Colonic mucosa (tissue), 4 donors: ENCODE data around the gene FAM210B. TPM values are rescaled to one million over a fixed set of nuclear protein-coding genes. Genes with fewer than 3 reads are reported as not detected.

Experiments used
- DNase-seq: peaks from one replicate; pipeline ENCODE4 v3.0.0-alpha.2; 2020
- H3K27ac ChIP-seq: fragments of 200-600 bp; one replicate; pipeline ENCODE4 v1.8.0; 2021
- H3K27me3 ChIP-seq: fragments of 200-600 bp; one replicate; pipeline ENCODE4 v1.8.0; 2021
- H3K36me3 ChIP-seq: fragments of 200-600 bp; one replicate; pipeline ENCODE4 v1.8.0; 2021
- H3K4me1 ChIP-seq: fragments of 200-600 bp; one replicate; pipeline ENCODE4 v1.8.0; 2021; ENCODE audit warnings: mild to moderate bottlenecking
- H3K4me3 ChIP-seq: fragments of 200-600 bp; one replicate; pipeline ENCODE4 v1.8.0; 2021
- H3K9ac ChIP-seq, 2 donors: one replicate each; pipeline ENCODE4 v1.7.0; 2013; ENCODE audit warnings: control low read depth in 2 of 2, low read depth in 2 of 2, low read length in 2 of 2
- H3K9me3 ChIP-seq: fragments of 200-600 bp; one replicate; pipeline ENCODE4 v1.8.0; 2021
- intact Hi-C: fragments of 100-400 bp; cut with DNase I; formaldehyde crosslinking; loops from one replicate; pipeline ENCODE4 v1.14.1; 2022
- total RNA-seq, 2 donors: library from RNA; stranded (reverse); fragmentation: NEBNext Ultra II Directional in 1 of 2; extraction: Animal tissue kit (Norgen Biotek cat#: 25700) in 1 of 2; gene quantifications; one replicate each; pipeline ENCODE4 v1.2.1, GENCODE V29; 2021
- TF ChIP-seq, protein P1 (sequence below): fragments of 200-600 bp; IDR thresholded peaks from one replicate; pipeline ENCODE4 v1.8.0; 2022; ENCODE audit warnings: antibody characterized with exemption, mild to moderate bottlenecking
- donor health status: healthy.
- donor health status: DM: no; HTN: no; CAD: no.
- donor health status: DM: no; HTN: no; CAD: no.

FAM210B gene
- total RNA-seq, 2 donors from 2014 or later: 18.2 to 35.2 TPM

DNA sequence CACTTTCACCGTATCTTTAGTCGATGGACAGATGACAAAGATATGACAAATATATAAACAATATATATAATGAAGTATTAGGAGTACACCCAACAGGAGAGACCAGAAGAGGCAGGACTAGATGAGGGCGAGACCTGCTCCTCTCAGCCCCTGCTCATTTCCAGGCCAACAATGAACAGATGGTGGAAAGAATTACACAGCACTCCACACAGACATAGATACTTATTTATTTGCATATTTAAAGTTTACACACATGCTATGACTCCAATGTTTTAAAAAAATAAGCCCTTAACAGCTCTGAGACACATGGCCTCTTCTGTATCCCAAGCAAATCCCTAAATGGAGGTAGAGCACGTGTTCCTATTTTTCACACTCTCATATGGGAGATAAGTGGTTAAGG, 10.4 kb downstream of the FAM210B start:
- Histone ChIP-seq H3K27me3 (no peaks in the 10 kb centered on the region), H3K4me1 (no peaks in the 10 kb centered on the region), H3K4me3 (no peak overlapping the region), H3K9ac (no peak overlapping the region), H3K27ac (no peak overlapping the region), H3K36me3 (no peaks in the 10 kb centered on the region), H3K9me3 (no peaks in the 10 kb centered on the region)
- no peak for DNase-seq
- TF ChIP-seq, protein P1, sequence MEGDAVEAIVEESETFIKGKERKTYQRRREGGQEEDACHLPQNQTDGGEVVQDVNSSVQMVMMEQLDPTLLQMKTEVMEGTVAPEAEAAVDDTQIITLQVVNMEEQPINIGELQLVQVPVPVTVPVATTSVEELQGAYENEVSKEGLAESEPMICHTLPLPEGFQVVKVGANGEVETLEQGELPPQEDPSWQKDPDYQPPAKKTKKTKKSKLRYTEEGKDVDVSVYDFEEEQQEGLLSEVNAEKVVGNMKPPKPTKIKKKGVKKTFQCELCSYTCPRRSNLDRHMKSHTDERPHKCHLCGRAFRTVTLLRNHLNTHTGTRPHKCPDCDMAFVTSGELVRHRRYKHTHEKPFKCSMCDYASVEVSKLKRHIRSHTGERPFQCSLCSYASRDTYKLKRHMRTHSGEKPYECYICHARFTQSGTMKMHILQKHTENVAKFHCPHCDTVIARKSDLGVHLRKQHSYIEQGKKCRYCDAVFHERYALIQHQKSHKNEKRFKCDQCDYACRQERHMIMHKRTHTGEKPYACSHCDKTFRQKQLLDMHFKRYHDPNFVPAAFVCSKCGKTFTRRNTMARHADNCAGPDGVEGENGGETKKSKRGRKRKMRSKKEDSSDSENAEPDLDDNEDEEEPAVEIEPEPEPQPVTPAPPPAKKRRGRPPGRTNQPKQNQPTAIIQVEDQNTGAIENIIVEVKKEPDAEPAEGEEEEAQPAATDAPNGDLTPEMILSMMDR: no peak
- intact Hi-C loops: no loop called here

DNA sequence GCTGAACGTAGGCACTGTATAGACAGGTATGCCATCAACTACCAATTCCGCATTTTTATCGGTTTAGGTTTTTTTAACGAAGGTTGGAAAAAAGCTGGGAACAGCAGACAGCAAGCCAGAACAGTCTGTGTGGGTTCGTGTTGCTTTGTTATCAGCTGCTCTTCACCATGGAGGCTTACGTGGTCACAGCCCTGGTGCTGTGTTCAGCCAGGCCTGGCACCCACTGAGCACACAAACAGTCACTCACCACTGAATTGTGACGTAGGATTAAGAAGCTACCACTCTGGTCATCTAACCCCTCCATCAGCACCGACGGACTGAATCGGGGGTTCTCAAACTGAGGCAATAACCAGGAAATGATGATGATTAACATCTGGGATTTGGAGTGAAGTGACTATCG, 13.2 kb downstream of the FAM210B start:
- Histone ChIP-seq H3K9ac (no peak overlapping the region), H3K36me3 (no peaks in the 10 kb centered on the region), H3K4me3 (no peak overlapping the region), H3K27ac (no peak overlapping the region), H3K27me3 (no peaks in the 10 kb centered on the region), H3K9me3 (no peaks in the 10 kb centered on the region), H3K4me1 (no peaks in the 10 kb centered on the region)
- intact Hi-C loops: no loop called here
- TF ChIP-seq, protein P1: no peak
- DNase-seq: no peak

DNA sequence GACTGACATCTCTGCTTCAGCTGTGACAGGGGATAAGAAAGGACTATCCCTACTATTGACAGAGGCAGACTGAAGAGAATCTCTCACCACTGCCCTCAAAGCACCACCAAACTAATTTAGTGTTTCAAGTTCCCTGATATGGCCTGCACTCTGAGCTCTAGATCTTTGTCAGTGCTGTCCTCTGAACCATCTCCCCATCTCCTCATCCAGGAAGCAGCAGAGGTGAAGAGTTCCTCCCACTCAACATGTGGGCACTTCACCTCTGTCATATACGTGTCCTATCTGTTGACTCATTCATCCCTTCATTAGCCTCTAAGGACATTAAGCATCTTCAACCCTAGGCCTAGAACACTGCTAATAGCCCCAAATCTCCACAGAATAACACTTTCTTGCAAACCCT, 14.1 kb downstream of the FAM210B start:
- DNase-seq: no peak
- Histone ChIP-seq H3K36me3 (no peaks in the 10 kb centered on the region), H3K4me1 (no peaks in the 10 kb centered on the region), H3K9ac (no peak overlapping the region), H3K9me3 (no peaks in the 10 kb centered on the region), H3K27me3 (no peaks in the 10 kb centered on the region), H3K27ac (no peak overlapping the region), H3K4me3 (no peak overlapping the region)
- intact Hi-C loops: no loop called here
- TF ChIP-seq, protein P1: no peak

DNA sequence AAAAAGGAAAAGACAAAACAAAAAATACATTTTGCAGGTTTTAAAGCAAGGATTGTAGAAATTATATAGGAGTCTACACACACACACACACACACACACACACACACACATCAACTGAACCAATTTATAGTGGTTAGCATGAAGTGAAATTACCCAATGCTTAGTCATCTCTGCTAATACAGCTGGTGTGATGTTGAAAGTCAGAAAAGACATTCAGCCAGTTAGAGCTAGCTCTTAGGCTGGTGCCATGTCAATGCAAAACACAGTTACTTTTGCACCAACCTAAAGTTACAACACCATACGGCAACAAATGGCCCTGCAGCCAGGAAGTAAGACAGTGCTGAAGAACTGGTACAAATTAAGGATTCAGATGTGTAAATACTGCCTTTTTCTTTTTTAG, 15.2 kb downstream of the FAM210B start:
- H3K36me3 ChIP-seq: no peaks in the 10 kb centered on the region
- no peaks in the 10 kb centered on the region for H3K4me1 ChIP-seq
- H3K9me3 ChIP-seq: no peaks in the 10 kb centered on the region
- TF ChIP-seq, protein P1: no peak
- DNase-seq: no peak
- no peak overlapping the region for H3K9ac ChIP-seq
- intact Hi-C loops: no loop called here
- no peaks in the 10 kb centered on the region for H3K27me3 ChIP-seq
- no peak overlapping the region for H3K27ac ChIP-seq
- no peak overlapping the region for H3K4me3 ChIP-seq

DNA sequence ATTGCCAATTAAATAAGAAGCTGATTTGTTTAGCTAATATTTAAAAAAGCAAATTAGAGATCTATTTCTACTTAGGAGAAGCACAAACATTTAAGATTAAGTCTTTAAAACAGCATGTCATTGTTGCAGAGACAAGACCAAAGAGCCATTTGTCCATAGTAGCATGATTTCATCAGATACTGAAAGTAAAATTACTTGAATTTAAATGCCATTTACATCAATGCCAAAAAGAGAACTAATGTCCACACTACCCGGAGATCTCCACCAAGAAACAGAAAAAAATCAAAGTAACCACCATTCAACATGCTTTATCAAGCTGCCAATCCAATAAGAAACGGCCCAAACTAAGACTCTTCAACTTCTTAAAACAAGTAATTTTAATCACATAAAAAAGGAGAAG, 17.6 kb downstream of the FAM210B start:
- H3K9ac ChIP-seq: no peak overlapping the region
- H3K9me3 ChIP-seq: no peaks in the 10 kb centered on the region
- H3K4me1 ChIP-seq: no peaks in the 10 kb centered on the region
- H3K27ac ChIP-seq: no peak overlapping the region
- no peaks in the 10 kb centered on the region for H3K36me3 ChIP-seq
- TF ChIP-seq, protein P1: no peak
- intact Hi-C loops: no loop called here
- DNase-seq: no peak
- H3K27me3 ChIP-seq: no peaks in the 10 kb centered on the region
- H3K4me3 ChIP-seq: no peak overlapping the region

DNA sequence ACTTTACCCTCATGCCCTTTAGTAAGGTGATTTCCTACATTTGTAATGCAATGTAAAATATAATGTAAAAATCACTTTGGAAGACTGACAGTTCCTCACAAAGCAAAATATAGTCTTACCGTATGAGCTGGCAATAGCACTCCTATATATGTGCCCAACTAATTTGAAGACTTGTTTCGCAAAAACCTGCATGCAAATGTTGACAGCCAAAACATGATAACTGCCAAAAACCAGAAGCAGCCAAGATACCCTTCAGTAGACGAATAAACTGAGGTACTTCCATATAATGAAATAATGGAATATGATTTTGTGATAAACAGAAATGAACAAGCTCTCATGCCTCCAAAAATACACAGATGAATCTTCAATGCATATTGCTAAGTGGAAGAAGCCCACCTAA, 19.6 kb downstream of the FAM210B start:
- H3K36me3 ChIP-seq: no peaks in the 10 kb centered on the region
- no peaks in the 10 kb centered on the region for H3K9me3 ChIP-seq
- H3K4me1 ChIP-seq: no peaks in the 10 kb centered on the region
- intact Hi-C loops: no loop called here
- no peaks in the 10 kb centered on the region for H3K27me3 ChIP-seq
- TF ChIP-seq, protein P1: no peak
- no peak overlapping the region for H3K4me3 ChIP-seq
- H3K9ac ChIP-seq: no peak overlapping the region
- no peak overlapping the region for H3K27ac ChIP-seq
- DNase-seq: no peak
